ENCODE measurements around the gene OR11A1.

DNA sequence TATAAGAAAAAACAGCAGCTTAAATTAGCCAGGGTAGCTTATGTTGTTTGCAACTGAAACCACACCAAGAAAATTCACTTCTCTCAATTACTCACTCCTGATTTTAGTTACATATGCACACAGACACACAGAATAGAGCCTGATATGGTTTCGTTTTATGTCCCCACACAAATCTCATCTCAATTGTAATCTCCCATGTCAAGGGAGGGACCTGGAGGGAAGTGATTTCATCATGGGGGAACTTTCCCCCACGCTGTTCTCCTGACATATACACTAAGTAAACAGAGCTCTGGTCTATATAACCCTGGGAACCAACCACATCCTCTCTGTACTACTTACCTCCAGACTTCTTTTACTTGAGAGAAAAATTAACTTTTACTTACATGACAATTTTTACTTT, 32.3 kb downstream of the OR11A1 start:
- TF ChIP-seq POLR2A (IDR thresholded peaks at IDR 0.05) = no peak
- TF ChIP-seq, protein P1, sequence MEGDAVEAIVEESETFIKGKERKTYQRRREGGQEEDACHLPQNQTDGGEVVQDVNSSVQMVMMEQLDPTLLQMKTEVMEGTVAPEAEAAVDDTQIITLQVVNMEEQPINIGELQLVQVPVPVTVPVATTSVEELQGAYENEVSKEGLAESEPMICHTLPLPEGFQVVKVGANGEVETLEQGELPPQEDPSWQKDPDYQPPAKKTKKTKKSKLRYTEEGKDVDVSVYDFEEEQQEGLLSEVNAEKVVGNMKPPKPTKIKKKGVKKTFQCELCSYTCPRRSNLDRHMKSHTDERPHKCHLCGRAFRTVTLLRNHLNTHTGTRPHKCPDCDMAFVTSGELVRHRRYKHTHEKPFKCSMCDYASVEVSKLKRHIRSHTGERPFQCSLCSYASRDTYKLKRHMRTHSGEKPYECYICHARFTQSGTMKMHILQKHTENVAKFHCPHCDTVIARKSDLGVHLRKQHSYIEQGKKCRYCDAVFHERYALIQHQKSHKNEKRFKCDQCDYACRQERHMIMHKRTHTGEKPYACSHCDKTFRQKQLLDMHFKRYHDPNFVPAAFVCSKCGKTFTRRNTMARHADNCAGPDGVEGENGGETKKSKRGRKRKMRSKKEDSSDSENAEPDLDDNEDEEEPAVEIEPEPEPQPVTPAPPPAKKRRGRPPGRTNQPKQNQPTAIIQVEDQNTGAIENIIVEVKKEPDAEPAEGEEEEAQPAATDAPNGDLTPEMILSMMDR (IDR thresholded peaks at IDR 0.05) = no peak

Measured in thyroid gland (tissue), 4 donors.